GM12891 (cell line): ENCODE data around the gene TAP2.
"Not testable (repeated sequence)": the region's sequence is repeated elsewhere in the genome, so short reads cannot be mapped to it uniquely, and the experiment has no call there.

Source experiments
- DNase-seq: peaks from one replicate; pipeline ENCODE4 v3.0.0; 2011; ENCODE audit warnings: low spot score; ENCODE audit not compliant: insufficient read length
- FAIRE-seq: peaks from 2 replicates; lab custom pipeline; 2011; peaks lifted over from hg19 to GRCh38; lab: Jason Lieb, UNC
- PAX5 ChIP-seq: IDR thresholded peaks from 2 replicates; pipeline ENCODE4 v1.6.1; 2011; ENCODE audit warnings: low read length, moderate library complexity, mild to moderate bottlenecking; ENCODE audit not compliant: insufficient read depth, severe bottlenecking
- POLR2A ChIP-seq: IDR thresholded peaks from 2 replicates; pipeline ENCODE4 v1.6.1; 2011; ENCODE audit warnings: low read depth, low read length, control low read depth
- POLR2AphosphoS5 ChIP-seq: IDR thresholded peaks from 2 replicates; pipeline ENCODE4 v1.6.1; 2011; ENCODE audit warnings: low read depth, low read length, control low read depth
- POU2F2 ChIP-seq: IDR thresholded peaks from 2 replicates; pipeline ENCODE4 v1.6.1; 2011; ENCODE audit warnings: low read depth, mild to moderate bottlenecking, control low read depth, low read length, moderate library complexity
- SPI1 ChIP-seq: IDR thresholded peaks from 2 replicates; pipeline ENCODE4 v1.6.1; 2011; ENCODE audit warnings: low read depth, low read length, control low read depth
- TAF1 ChIP-seq: IDR thresholded peaks from 2 replicates; pipeline ENCODE4 v1.6.1; 2011; ENCODE audit warnings: low read depth, low read length, control low read depth

TAP2 gene

DNA sequence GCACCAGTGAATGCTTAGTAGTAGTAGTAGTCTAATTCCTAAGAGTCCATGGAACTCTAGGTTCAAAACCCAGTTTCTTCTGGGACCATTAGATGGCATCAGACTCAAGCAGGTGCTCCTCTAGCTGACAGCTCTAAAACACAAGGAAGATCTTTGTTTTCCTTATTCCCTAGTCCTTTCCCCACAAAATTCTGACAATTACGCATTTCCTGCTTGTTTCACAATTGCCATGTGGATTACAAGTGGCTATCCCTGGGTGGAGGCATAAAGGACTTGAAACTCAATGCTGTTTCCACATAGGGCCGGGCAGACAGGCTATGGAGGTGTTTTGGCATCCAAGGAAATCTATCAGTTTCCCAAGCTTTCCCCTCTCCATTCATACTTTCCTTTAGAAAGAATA lies 12.6 kb downstream of the TAP2 start:
- DNase-seq (no peak), FAIRE-seq (no peak)
- TF ChIP-seq SPI1 = no peak
- no peak for TF ChIP-seq POLR2A
- no peak for TF ChIP-seq TAF1
- TF ChIP-seq POLR2AphosphoS5 = no peak

DNA sequence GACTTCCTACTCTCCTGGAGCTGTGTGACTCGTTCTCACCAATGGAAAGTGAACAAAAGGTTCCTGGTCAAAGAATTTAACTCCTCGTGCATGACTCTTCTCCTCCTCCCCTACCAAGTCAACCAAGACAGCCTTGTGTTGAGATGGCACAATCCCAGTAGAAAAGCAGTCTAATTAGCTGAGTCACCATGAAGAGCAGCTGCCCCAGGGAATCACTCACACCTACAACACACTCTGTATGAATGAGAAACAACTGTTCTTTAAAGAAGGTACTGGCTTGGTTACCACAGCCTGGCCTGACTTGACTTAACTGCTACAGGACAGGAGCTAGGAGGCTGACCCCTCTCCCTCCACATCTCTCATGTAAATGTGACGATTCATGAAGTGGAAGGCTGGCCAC lies 18.8 kb downstream of the TAP2 start:
- TF ChIP-seq POLR2A (no peak), TAF1 (no peak), POLR2AphosphoS5 (no peak)
- DNase-seq = no peak
- peak; percentile 55 for FAIRE-seq

DNA sequence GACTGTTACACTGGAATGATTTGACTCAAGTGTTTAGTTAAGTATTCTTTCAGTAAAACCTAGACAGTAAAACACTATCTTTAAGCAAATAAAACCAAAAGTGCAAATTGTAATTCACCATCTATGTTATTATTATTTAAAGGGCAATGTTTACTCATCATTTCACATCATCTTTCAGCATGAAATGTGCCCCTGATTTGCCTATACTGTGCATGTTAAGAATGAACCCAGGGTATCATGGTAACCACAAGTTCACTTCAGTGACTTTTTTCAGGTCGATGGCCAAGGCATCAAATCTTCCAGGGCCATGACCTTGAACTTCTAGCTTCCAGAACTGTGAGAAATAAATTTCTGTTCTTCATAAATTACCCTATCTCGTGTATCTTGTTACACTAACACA lies 19.7 kb downstream of the TAP2 start:
- FAIRE-seq (peak; percentile 38), DNase-seq (no peak)
- TF ChIP-seq POLR2A (no peak), SPI1 (no peak), PAX5 (no peak), POU2F2 (no peak), POLR2AphosphoS5 (no peak), TAF1 (no peak)

DNA sequence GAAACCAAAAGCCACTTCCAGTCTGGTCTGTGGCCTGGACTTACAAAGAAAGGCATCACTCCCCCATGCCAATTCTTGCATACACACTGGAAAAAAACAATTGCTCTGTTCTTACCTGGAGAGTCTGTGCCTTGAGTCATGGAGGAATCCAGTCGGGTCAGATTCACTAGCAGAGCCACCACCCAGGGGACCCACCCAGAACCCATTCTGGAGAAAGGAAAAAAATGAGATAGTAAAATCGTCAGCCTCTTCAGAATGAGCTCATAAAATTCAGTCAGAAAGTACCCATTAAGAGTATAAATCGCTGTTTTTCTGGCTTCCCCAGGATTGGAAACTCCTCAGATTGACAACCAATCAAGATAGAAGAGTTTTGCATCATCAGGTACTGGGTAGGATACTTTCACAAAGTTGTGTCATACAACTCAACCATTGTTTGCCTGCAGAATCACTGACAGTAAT lies 21.8 kb downstream of the TAP2 start, which contains the start of gene HLA-DOB:
Gene HLA-DOB, minus strand, starts transcription at position 257 of the 459 bp plus-strand sequence. Its CDS starts 51 bp downstream, at position 206.
- FAIRE-seq (no peak), DNase-seq (peak; percentile 41)
- TF ChIP-seq SPI1 (no peak), POLR2A (no peak), POLR2AphosphoS5 (no peak), POU2F2 (no peak), TAF1 (0 out of 2 replicates have a peak, but pooled peaks have one; percentile 27), PAX5 (no peak)

DNA sequence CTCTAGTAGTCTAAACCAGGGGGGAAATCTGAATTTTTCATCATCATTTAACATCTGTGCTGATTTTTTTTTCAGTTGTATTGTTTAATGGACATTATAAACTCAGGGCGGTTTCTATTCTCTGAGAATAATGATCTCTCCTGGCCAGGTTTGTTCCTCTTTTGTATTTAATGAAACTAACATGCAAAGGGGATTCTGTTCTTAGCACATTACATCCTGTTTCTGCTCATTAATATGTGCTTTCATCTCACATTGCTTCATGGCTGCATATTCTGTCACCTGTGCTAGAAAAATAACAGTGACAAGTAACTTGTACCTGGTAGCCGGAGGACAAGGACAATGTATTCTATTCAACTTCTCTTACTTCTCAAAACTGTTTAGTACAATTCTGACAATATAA lies 22.5 kb downstream of the TAP2 start:
- TF ChIP-seq SPI1 = no peak
- TF ChIP-seq PAX5 = no peak
- TF ChIP-seq POU2F2 = no peak
- TF ChIP-seq POLR2AphosphoS5 = no peak
- no peak for TF ChIP-seq POLR2A
- TF ChIP-seq TAF1 = no peak
- DNase-seq = no peak
- peak; percentile 96 for FAIRE-seq

DNA sequence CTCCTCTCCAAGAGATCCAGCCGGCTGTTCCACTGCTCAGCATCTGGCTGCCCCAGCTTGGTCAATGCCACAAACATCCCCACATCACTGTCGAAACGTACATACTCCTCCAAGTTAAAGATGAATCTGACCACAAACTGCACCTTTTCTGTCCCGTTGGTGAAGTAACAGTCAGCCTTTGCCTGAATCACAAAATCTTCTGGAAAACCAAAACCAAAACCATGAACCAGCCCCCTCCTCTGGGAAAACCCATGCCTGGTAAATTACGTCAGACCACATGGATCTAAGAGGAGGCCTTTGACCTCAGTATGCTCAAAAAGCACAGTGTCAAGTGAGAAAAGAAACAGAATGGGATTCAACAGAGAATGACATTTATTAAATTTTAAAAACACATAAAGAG lies 23.4 kb downstream of the TAP2 start:
- DNase-seq (no peak), FAIRE-seq (no peak)
- TF ChIP-seq TAF1 (no peak), PAX5 (no peak), POLR2A (no peak), POLR2AphosphoS5 (no peak), POU2F2 (no peak), SPI1 (no peak)

DNA sequence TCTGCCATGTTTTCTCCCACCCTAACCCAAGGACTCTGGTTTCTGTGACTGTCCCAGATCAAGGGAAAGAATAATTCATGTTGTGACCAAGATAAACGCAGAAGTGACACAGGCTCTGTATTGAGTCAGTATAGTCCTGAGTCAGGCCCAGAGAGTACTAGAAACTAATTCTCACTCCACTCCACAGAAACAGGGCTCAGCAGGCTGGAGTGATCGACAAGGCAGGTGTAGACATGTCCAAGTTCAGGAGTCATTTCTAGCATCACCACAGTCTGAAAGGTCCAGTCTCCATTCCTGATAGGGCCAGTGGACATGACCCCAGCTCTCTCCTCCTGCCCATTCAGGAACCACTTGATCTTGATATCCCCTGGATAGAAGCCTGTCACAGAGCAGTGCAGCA lies 24.4 kb downstream of the TAP2 start:
- FAIRE-seq (no peak), DNase-seq (no peak)
- TF ChIP-seq TAF1 (no peak), POLR2AphosphoS5 (no peak; the same call in 1 of the 2 replicates), SPI1 (no peak), POU2F2 (no peak), POLR2A (no peak), PAX5 (no peak)

DNA sequence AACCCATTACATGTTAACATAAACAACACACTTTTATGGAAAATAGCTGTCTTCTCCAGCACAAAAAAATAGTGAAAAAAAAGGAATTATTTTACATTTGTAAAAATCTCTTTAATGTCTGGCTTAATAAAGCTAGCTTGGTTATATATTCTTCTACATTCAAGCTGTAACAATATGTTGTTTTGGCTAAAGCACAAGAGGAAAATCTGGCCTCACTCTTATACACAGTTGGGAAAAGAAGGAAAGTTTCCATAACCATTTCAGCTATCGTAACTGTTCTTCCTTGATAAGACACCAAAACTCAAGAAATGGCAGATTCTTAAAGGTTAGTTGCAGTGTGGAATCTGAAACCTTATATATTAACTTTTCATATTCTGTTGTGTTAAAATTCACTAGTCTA lies 29.4 kb downstream of the TAP2 start:
- no peak for TF ChIP-seq POLR2A
- TF ChIP-seq TAF1 = no peak
- no peak for TF ChIP-seq SPI1
- TF ChIP-seq PAX5 = no peak
- TF ChIP-seq POU2F2 = no peak
- TF ChIP-seq POLR2AphosphoS5 = no peak
- DNase-seq = no peak
- FAIRE-seq = no peak

DNA sequence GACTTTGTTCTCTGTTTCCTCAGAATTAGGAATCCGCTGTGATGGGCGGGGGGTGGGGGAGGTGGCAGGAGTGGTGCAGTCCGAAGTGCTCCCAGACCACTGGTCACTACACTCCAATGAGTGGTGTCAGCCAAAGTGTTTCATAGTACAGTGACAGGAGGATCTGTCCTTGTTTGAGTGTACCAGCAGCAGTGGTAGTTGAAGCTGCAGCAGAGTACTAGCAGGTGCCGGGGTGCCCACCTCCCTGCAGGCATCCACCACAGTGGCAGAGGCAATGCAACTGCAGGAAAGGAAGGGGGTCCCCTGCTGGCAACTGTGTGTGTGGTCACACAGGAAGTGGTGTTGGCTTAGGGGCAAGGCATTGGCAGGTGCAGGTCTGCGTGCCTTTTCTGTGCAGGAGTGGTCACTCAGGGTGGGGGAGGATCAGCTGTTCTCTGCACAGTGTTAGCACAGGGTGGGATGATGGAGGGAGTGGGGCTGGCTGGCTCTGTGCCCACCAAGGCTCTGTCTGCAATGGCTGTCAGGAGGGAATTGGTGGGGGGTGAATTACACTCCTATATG lies 31.4 kb downstream of the TAP2 start:
- TF ChIP-seq POU2F2 = no peak
- TF ChIP-seq SPI1 = no peak
- no peak for TF ChIP-seq POLR2AphosphoS5
- TF ChIP-seq POLR2A = no peak
- TF ChIP-seq TAF1 = no peak
- no peak for TF ChIP-seq PAX5
- no peak for DNase-seq
- no peak for FAIRE-seq

DNA sequence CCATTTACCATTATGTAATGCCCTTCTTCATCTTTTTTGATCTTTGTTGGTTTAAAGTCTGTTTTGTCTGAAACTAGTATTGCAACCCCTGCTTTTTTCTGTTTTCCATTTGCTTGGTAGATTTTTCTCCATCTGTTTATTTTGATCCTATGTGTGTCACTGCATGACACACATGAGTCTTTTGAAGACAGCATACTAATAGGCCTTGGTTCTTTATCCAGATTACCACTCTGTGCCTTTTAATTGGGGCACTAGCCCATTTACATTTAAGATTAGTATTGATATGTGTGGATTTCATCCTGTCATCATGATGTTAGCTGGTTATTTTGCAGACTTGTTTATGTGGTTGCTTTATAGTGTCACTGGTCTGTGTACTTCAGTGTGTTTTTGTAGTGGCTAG lies 33.1 kb downstream of the TAP2 start:
- not testable (repeated sequence) for FAIRE-seq, DNase-seq

DNA sequence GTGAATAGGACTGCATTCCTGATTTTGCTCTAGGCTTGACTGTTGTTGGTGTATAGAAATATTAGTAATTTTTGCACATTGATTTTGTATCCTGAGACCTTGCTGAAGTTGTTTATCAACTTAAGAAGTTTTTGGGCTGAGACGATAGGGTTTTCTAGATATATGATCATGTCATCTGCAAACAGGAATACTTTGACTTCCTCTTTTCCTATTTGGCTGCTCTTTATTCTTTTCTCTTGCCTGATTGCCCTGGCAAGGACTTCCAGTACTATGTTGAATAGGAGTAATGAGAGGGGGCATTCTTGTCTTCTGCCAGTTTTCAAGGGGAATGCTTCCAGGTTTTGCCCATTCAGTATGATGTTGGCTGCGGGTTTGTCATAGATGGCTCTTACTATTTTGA lies 35.1 kb downstream of the TAP2 start:
- DNase-seq (no peak), FAIRE-seq (no peak)
- TF ChIP-seq PAX5 (no peak), TAF1 (no peak), POLR2A (no peak), SPI1 (peak; percentile 30; the same call in 1 of the 2 replicates), POLR2AphosphoS5 (no peak), POU2F2 (no peak)
